Measurements from ENCODE around the gene GPR158. TPM values are rescaled to one million over a fixed set of nuclear protein-coding genes. Genes with fewer than 3 reads are reported as not detected.

GPR158 gene
- total RNA-seq, 1 donor, result 0.43 TPM

- TF ChIP-seq CTCF (IDR thresholded peaks at IDR 0.05; ENCODE audit: insufficient read depth, low read depth, low read length), result no peak
- H3K4me3 ChIP-seq (ENCODE audit: low read depth, low read length), result no peak overlapping the region
- no peak for DNase-seq (ENCODE audit: low read depth)
These were observed 208.9 kb downstream of the GPR158 start for GRCh38 chr10:25383686-25384085.

- TF ChIP-seq CTCF (IDR thresholded peaks at IDR 0.05; ENCODE audit: insufficient read depth, low read depth, low read length), result no peak
- no peak overlapping the region for H3K4me3 ChIP-seq (ENCODE audit: low read depth, low read length)
- no peak for DNase-seq (ENCODE audit: low read depth)
These were observed 209.8 kb downstream of the GPR158 start for GRCh38 chr10:25384618-25385017.

GRCh38 chr10:25388188-25388861, 213.5 kb downstream of the GPR158 start:
- DNase-seq (ENCODE audit: low read depth), result no peak
- no peak for TF ChIP-seq CTCF (IDR thresholded peaks at IDR 0.05; ENCODE audit: insufficient read depth, low read depth, low read length)
- no peak overlapping the region for H3K4me3 ChIP-seq (ENCODE audit: low read depth, low read length)

- no peak for TF ChIP-seq CTCF (IDR thresholded peaks at IDR 0.05; ENCODE audit: insufficient read depth, low read depth, low read length)
- DNase-seq (ENCODE audit: low read depth), result no peak
- H3K4me3 ChIP-seq (ENCODE audit: low read depth, low read length), result no peak overlapping the region
These were observed 214.0 kb downstream of the GPR158 start for GRCh38 chr10:25388862-25389206.

- DNase-seq (ENCODE audit: low read depth), result no peak
- H3K4me3 ChIP-seq (ENCODE audit: low read depth, low read length), result no peak overlapping the region
- TF ChIP-seq CTCF (IDR thresholded peaks at IDR 0.05; ENCODE audit: insufficient read depth, low read depth, low read length), result no peak
These were observed 215.9 kb downstream of the GPR158 start for GRCh38 chr10:25390733-25391132.

- no peak for TF ChIP-seq CTCF (IDR thresholded peaks at IDR 0.05; ENCODE audit: insufficient read depth, low read depth, low read length)
- DNase-seq (ENCODE audit: low read depth), result no peak
- H3K4me3 ChIP-seq (ENCODE audit: low read depth, low read length), result no peak overlapping the region
These were observed 217.3 kb downstream of the GPR158 start for GRCh38 chr10:25392132-25392531.

GRCh38 chr10:25393621-25394020, 218.8 kb downstream of the GPR158 start:
- no peak overlapping the region for H3K4me3 ChIP-seq (ENCODE audit: low read depth, low read length)
- no peak for DNase-seq (ENCODE audit: low read depth)
- no peak for TF ChIP-seq CTCF (IDR thresholded peaks at IDR 0.05; ENCODE audit: insufficient read depth, low read depth, low read length)

Measured in fibroblast of villous mesenchyme (primary cell).